Ovary (tissue), 9 donors: ENCODE results near the gene ATP2B2. TPM values are rescaled to one million over a fixed set of nuclear protein-coding genes. Genes with fewer than 3 reads are reported as not detected.

ENCODE experiments used
- DNase-seq, 5 donors: peaks; one replicate each; pipeline ENCODE4 v3.0.0-alpha.2; 2019 to 2020
- H3K27ac ChIP-seq, 2 donors: fragments of 200-600 bp; one replicate each; pipeline versions ENCODE4 v1.5.1 to v1.8.0; 2019 to 2022
- H3K27me3 ChIP-seq: fragments of 200-600 bp; one replicate; pipeline ENCODE4 v1.8.0; 2022
- H3K36me3 ChIP-seq: fragments of 200-600 bp; sonication (generic); one replicate; pipeline ENCODE4 v1.5.1; 2019
- H3K4me1 ChIP-seq: one replicate; pipeline ENCODE4 v1.8.1; 2013; ENCODE audit warnings: mild to moderate bottlenecking, moderate library complexity; ENCODE audit not compliant: insufficient read depth
- H3K4me3 ChIP-seq: fragments of 200-600 bp; sonication (generic); one replicate; pipeline ENCODE4 v1.5.1; 2017
- H3K9me3 ChIP-seq, 2 donors: fragments of 200-600 bp in 1 of 2; sonication (generic) in 1 of 2; one replicate each; pipeline versions ENCODE4 v1.5.1 to v1.8.1; 2013 to 2019; ENCODE audit warnings: mild to moderate bottlenecking in 1 of 2, moderate library complexity in 1 of 2
- CTCF ChIP-seq, 3 donors: fragments of 450-650 bp in 2 of 3; fragments of 200-600 bp in 1 of 3; IDR thresholded peaks; one replicate each; pipeline versions ENCODE4 v1.5.1 to v1.8.0; 2016 to 2022; ENCODE audit warnings: antibody characterized with exemption in 3 of 3, mild to moderate bottlenecking in 1 of 3
- EP300 ChIP-seq: sonication (generic); formaldehyde crosslinking; IDR thresholded peaks from one replicate; pipeline ENCODE4 v1.6.1; 2017; ENCODE audit warnings: antibody characterized with exemption
- POLR2A ChIP-seq: fragments of 450-650 bp; IDR thresholded peaks from one replicate; pipeline ENCODE4 v1.6.1; 2017; ENCODE audit warnings: antibody characterized with exemption, mild to moderate bottlenecking, moderate library complexity
- WGBS, 3 donors: extraction: QIAGEN DNeasy Blood & Tissue Kit in 1 of 3; methylation state at CpG; one replicate each; pipeline versions ENCODE4 v1.1.5 to v1.1.7; 2013 to 2017; 5-methylcytosine and 5-hydroxymethylcytosine counted together
- intact Hi-C, 4 donors: fragments of 100-400 bp; cut with DNase I; formaldehyde crosslinking; loops; one replicate each; pipeline versions ENCODE4 v1.11.0 to v1.15.1; 2022 to 2023
- polyA plus RNA-seq, 2 donors: library from polyadenylated mRNA; stranded (reverse); fragments of 200-250 nt in 1 of 2; fragments of 350-450 nt in 1 of 2; fragmentation: Illumina TruSeq in 1 of 2; extraction: RNeasy Lipid Tissue Mini Kit (QIAGEN cat#74804) in 1 of 2; gene quantifications; one replicate each; pipeline ENCODE4 v1.2.3, GENCODE V29; 2013 to 2014
- total RNA-seq, 7 donors: library from RNA; depleted of rRNA in 2 of 7; stranded (reverse); fragments of >200 nt in 2 of 7; fragmentation: NEBNext Ultra II Directional in 3 of 7; extraction: Animal tissue kit (Norgen Biotek cat#: 25700) in 3 of 7; gene quantifications; one replicate each; pipeline versions ENCODE4 v1.1.0 to v1.2.4, GENCODE V29; 2016 to 2023
- donor health status: DM: no; HTN: no; CAD: no; lungs with moderate emphysema.
- donor health status: DM: no; HTN: no; CAD: no.
- donor health status: Bipolar disorder and iron deficiency.
- donor health status: DM: yes; HTN: yes; CAD: no.
- donor health status: DM: no; HTN: no; CAD: no.
- donor health status: DM: yes; HTN: yes; CAD: no.

ATP2B2 gene
- total and polyA plus RNA-seq, 9 donors = 0.05 to 11.6 (median 0.52) TPM; not detected in 2

GRCh38 chr3:10350324-10350985 lies 154.9 kb downstream of the ATP2B2 start:
- no peak overlapping the region for H3K4me3 ChIP-seq
- no peaks in the 10 kb centered on the region for H3K4me1 ChIP-seq
- no peaks in the 10 kb centered on the region for H3K9me3 ChIP-seq
- 84 to 86% (median 85%) methylated on average over 22 of the region's 22 CpGs for WGBS, 3 donors
- no peaks in the 10 kb centered on the region for H3K27me3 ChIP-seq
- H3K36me3 ChIP-seq = no peaks in the 10 kb centered on the region
- intact Hi-C loops = no loop called here
- TF ChIP-seq POLR2A = no peak
- TF ChIP-seq CTCF (IDR thresholded peaks at IDR 0.05) = no peak
- H3K27ac ChIP-seq = no peak overlapping the region
- DNase-seq = no peak

- WGBS, 3 donors = 86 to 89% (median 89%) methylated on average over 10 of the region's 10 CpGs
- no peak for TF ChIP-seq EP300
- TF ChIP-seq POLR2A = no peak
- no peak for TF ChIP-seq CTCF (IDR thresholded peaks at IDR 0.05)
- H3K27me3 ChIP-seq = no peaks in the 10 kb centered on the region
- no peaks in the 10 kb centered on the region for H3K36me3 ChIP-seq
- DNase-seq = no peak
- intact Hi-C loops = loop anchor here in 1 of 4 donors (10.0 kb wide), 1 partner anchor 375 kb away; no protein-coding TSS in a partner anchor
- no peaks in the 10 kb centered on the region for H3K9me3 ChIP-seq
- H3K27ac ChIP-seq = no peak overlapping the region
- no peak overlapping the region for H3K4me3 ChIP-seq
- no peaks in the 10 kb centered on the region for H3K4me1 ChIP-seq
Measured at GRCh38 chr3:10349801-10350200, 155.6 kb downstream of the ATP2B2 start.

- 86 to 92% (median 86%) methylated on average over 5 of the region's 5 CpGs for whole genome bisulfite sequencing, 3 donors
- no peak overlapping the region for H3K27ac ChIP-seq
- no peaks in the 10 kb centered on the region for H3K36me3 ChIP-seq
- no peaks in the 10 kb centered on the region for H3K4me1 ChIP-seq
- TF ChIP-seq POLR2A (no peak), EP300 (no peak), CTCF (IDR thresholded peaks at IDR 0.05) (no peak)
- intact Hi-C loops = loop anchor here in 1 of 4 donors (10.0 kb wide), 1 partner anchor 376 kb away; no protein-coding TSS in a partner anchor
- H3K27me3 ChIP-seq = no peaks in the 10 kb centered on the region
- H3K4me3 ChIP-seq = no peak overlapping the region
- no peak for DNase-seq
- H3K9me3 ChIP-seq = no peaks in the 10 kb centered on the region
Measured at GRCh38 chr3:10348404-10348721, 157.0 kb downstream of the ATP2B2 start.

GRCh38 chr3:10347648-10348403 lies 157.6 kb downstream of the ATP2B2 start:
- no peaks in the 10 kb centered on the region for H3K9me3 ChIP-seq
- no peak overlapping the region for H3K4me3 ChIP-seq
- H3K4me1 ChIP-seq = no peaks in the 10 kb centered on the region
- 78 to 80% (median 78%) methylated on average over 13 of the region's 13 CpGs for WGBS, 3 donors
- H3K36me3 ChIP-seq = no peaks in the 10 kb centered on the region
- H3K27me3 ChIP-seq = no peaks in the 10 kb centered on the region
- no peak overlapping the region for H3K27ac ChIP-seq
- intact Hi-C loops = loop anchor here in 1 of 4 donors (10.0 kb wide), 1 partner anchor 377 kb away; no protein-coding TSS in a partner anchor
- no peak for DNase-seq
- TF ChIP-seq POLR2A (no peak), CTCF (IDR thresholded peaks at IDR 0.05) (no peak), EP300 (no peak)
